IPS-15b (cell line): ENCODE measurements around the gene CDH5.
"Not testable (repeated sequence)": the region's sequence is repeated elsewhere in the genome, so short reads cannot be mapped to it uniquely, and the experiment has no call there.

Source experiments
- H3K27me3 ChIP-seq: one replicate; pipeline ENCODE4 v1.6.1; 2013; ENCODE audit warnings: low read length; ENCODE audit not compliant: control insufficient read depth, insufficient read depth
- H3K36me3 ChIP-seq: one replicate; pipeline ENCODE4 v1.6.1; 2013; ENCODE audit warnings: low read length; ENCODE audit not compliant: control insufficient read depth, insufficient read depth
- H3K4me1 ChIP-seq: one replicate; pipeline ENCODE4 v1.6.1; 2013; ENCODE audit warnings: mild to moderate bottlenecking, low read length; ENCODE audit not compliant: control insufficient read depth, insufficient read depth
- H3K4me3 ChIP-seq: one replicate; pipeline ENCODE4 v1.5.1; 2013; ENCODE audit warnings: low read depth, low read length
- H3K9ac ChIP-seq: one replicate; pipeline ENCODE4 v1.6.1; 2013; ENCODE audit warnings: low read depth, mild to moderate bottlenecking, low read length
- H3K9me3 ChIP-seq: one replicate; pipeline ENCODE4 v1.6.1; 2013; ENCODE audit warnings: mild to moderate bottlenecking, low read length; ENCODE audit not compliant: control insufficient read depth, insufficient read depth

The CDH5 gene

DNA sequence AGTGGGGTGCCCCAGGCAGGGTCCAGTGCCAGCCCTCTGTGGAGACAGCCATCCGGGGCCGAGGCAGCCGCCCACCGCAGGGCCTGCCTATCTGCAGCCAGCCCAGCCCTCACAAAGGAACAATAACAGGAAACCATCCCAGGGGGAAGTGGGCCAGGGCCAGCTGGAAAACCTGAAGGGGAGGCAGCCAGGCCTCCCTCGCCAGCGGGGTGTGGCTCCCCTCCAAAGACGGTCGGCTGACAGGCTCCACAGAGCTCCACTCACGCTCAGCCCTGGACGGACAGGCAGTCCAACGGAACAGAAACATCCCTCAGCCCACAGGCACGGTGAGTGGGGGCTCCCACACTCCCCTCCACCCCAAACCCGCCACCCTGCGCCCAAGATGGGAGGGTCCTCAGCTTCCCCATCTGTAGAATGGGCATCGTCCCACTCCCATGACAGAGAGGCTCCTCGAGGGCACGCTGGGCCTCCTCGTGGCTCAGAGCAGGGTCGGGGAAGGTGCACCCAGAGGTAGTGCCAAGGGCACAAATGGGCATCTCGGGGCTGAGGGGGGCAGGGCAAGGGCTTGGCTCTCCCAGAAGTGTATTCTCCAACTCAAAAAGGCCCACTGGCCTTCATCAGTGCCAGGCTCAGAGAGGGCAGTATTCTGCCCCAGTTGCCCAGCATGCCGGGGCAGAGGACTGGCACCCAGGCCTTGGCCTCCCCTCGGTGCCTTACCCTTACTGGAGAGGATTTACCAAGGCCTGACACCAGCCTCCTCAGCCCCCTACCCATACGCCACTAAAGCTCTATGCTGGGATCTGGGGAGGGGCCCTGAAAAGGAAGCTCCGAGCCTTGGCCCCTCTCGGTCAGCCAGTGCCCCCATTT is at the start of gene CDH5:
TSS of gene CDH5 (plus strand) at position 259 of the 867 bp plus-strand sequence. CDS start 12,647 bp downstream, outside the sequence.
- H3K9ac ChIP-seq: no peak within 1 kb of the TSS
- H3K4me3 ChIP-seq: no peak within 1 kb of the TSS
- no peaks in the 10 kb centered on the region for H3K36me3 ChIP-seq
- no peaks in the 10 kb centered on the region for H3K27me3 ChIP-seq
- peaks cover 7% of the 10 kb centered on the region for H3K4me1 ChIP-seq
- H3K9me3 ChIP-seq: no peaks in the 10 kb centered on the region

DNA sequence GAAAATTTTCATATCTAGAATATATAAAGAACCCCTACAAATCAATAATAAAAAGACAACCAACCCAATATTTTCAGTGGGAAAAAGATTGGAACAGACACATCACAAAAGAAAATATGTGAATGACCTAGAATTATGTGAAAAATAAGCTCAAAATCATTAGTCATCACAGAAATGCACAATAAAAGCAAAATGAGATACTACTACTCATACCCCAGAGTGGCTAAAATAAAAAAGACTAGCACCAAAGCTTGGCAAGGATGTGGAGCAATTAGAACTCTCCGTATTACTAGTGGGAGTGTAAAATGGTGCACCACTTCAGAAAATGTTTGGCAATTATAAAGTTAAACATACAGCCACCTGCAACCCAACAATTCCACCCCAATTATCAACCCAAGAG is 48.0 kb upstream of the CDH5 start:
- no peaks in the 10 kb centered on the region for H3K4me1 ChIP-seq
- no peak overlapping the region for H3K4me3 ChIP-seq
- H3K9me3 ChIP-seq: no peaks in the 10 kb centered on the region
- H3K9ac ChIP-seq: no peak overlapping the region
- H3K36me3 ChIP-seq: no peaks in the 10 kb centered on the region
- no peaks in the 10 kb centered on the region for H3K27me3 ChIP-seq

- H3K36me3 ChIP-seq: no peaks in the 10 kb centered on the region
- no peak overlapping the region for H3K9ac ChIP-seq
- H3K4me3 ChIP-seq: no peak overlapping the region
- H3K27me3 ChIP-seq: no peaks in the 10 kb centered on the region
- no peaks in the 10 kb centered on the region for H3K9me3 ChIP-seq
- no peaks in the 10 kb centered on the region for H3K4me1 ChIP-seq
These were observed 45.7 kb upstream of the CDH5 start for GRCh38 chr16:66320774-66321173.

- H3K4me3 ChIP-seq: no peak overlapping the region
- H3K4me1 ChIP-seq: no peaks in the 10 kb centered on the region
- H3K9ac ChIP-seq: no peak overlapping the region
- no peaks in the 10 kb centered on the region for H3K36me3 ChIP-seq
- H3K9me3 ChIP-seq: no peaks in the 10 kb centered on the region
- no peaks in the 10 kb centered on the region for H3K27me3 ChIP-seq
These were observed 44.3 kb upstream of the CDH5 start for GRCh38 chr16:66322174-66322573.

- Histone ChIP-seq H3K36me3 (no peaks in the 10 kb centered on the region), H3K4me1 (no peaks in the 10 kb centered on the region), H3K4me3 (no peak overlapping the region), H3K9ac (no peak overlapping the region), H3K9me3 (no peaks in the 10 kb centered on the region), H3K27me3 (no peaks in the 10 kb centered on the region)
These were observed 41.5 kb upstream of the CDH5 start for GRCh38 chr16:66324815-66325515.

GRCh38 chr16:66325717-66326376 is 40.6 kb upstream of the CDH5 start:
- H3K9ac ChIP-seq: no peak overlapping the region
- H3K9me3 ChIP-seq: no peaks in the 10 kb centered on the region
- no peaks in the 10 kb centered on the region for H3K36me3 ChIP-seq
- no peak overlapping the region for H3K4me3 ChIP-seq
- H3K4me1 ChIP-seq: no peaks in the 10 kb centered on the region
- H3K27me3 ChIP-seq: no peaks in the 10 kb centered on the region

- H3K27me3 ChIP-seq: no peaks in the 10 kb centered on the region
- no peaks in the 10 kb centered on the region for H3K36me3 ChIP-seq
- no peak overlapping the region for H3K9ac ChIP-seq
- H3K4me3 ChIP-seq: no peak overlapping the region
- H3K4me1 ChIP-seq: no peaks in the 10 kb centered on the region
- no peaks in the 10 kb centered on the region for H3K9me3 ChIP-seq
These were observed 39.4 kb upstream of the CDH5 start for GRCh38 chr16:66326991-66327513.

GRCh38 chr16:66328282-66328681 is 38.2 kb upstream of the CDH5 start:
- no peaks in the 10 kb centered on the region for H3K36me3 ChIP-seq
- H3K9me3 ChIP-seq: no peaks in the 10 kb centered on the region
- no peak overlapping the region for H3K4me3 ChIP-seq
- no peaks in the 10 kb centered on the region for H3K4me1 ChIP-seq
- H3K27me3 ChIP-seq: no peaks in the 10 kb centered on the region
- H3K9ac ChIP-seq: no peak overlapping the region

GRCh38 chr16:66331464-66331863 is 35.0 kb upstream of the CDH5 start:
- not testable (repeated sequence) for H3K27me3 ChIP-seq, H3K9me3 ChIP-seq

DNA sequence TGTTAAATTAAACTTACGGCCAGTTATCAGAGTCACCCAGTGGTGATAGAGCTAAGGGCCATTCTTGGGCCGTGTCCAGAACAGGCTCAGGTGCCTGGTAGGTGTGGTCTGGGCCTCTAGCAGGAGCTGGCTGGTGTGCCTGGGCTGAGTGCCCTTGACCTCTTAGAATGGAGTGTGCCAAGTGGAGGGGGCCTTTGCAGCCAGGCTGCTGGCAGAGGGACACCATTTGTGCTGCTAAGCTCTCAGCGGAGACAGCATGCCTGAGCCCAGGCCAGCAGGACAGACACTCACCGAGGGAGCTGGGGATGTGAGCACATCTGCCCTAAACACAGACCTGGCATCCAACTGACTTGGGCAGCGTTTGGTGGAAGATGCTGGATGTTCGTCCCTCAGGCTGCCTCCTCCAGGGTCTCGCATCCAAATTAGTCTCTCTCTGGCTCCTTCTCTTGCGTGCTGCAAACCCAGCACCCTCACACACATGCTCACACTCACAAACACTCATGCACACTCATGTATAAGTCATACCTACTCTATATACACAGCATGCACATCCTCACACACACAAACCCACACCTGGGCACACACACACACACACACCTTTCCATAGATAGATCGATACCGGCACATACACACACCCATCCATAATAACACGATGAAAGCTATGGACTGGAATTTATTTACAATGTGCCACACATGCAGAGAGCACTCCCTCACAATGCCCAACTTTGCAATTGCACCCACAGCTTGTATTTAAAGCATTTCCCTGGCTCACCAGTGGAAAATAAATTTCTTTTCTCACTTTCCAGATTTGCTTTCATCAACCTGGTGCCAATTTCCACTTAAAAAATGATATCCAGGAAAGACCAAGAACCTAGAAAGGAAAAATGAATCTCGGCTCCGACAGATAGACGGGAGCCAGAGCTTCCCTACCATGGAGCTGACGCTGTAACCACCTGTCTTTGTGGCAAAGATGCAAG is 33.6 kb upstream of the CDH5 start:
- Histone ChIP-seq H3K27me3 (no peaks in the 10 kb centered on the region), H3K36me3 (no peaks in the 10 kb centered on the region), H3K9ac (no peak overlapping the region), H3K4me3 (no peak overlapping the region), H3K9me3 (no peaks in the 10 kb centered on the region), H3K4me1 (no peaks in the 10 kb centered on the region)

More at GRCh38 chr16:66331464-66331863, 35.0 kb upstream of the CDH5 start:
- not testable (repeated sequence) for H3K9ac ChIP-seq, H3K4me3 ChIP-seq, H3K4me1 ChIP-seq, H3K36me3 ChIP-seq
